Cardiac fibroblast (primary cell): ENCODE measurements around the gene ARHGDIB.
A peak's percentile ranks its signal among the peaks of the same experiment; 100 is the strongest.

Experiments
- DNase-seq, 2 donors: peaks; one replicate each; pipeline versions ENCODE4 v3.0.0 to v3.0.0-alpha.2; 2010; ENCODE audit warnings: low read depth in 2 of 2
- H3K4me3 ChIP-seq, 2 donors: replicated peaks in 1 of 2; 1 replicate in 1 of 2; 2 replicates in 1 of 2; pipeline ENCODE4 v1.5.1; 2011; ENCODE audit warnings: low read depth in 2 of 2, low read length in 2 of 2, mild to moderate bottlenecking in 2 of 2, moderate library complexity in 1 of 2
- CTCF ChIP-seq: IDR thresholded peaks from one replicate; pipeline ENCODE4 v1.5.1; 2011; ENCODE audit warnings: low read depth, mild to moderate bottlenecking, low read length, inconsistent platforms

ARHGDIB gene

GRCh38 chr12:14959126-14959440 lies 2.3 kb downstream of the ARHGDIB start:
- no peak for TF ChIP-seq CTCF
- no peak for DNase-seq
- no peak overlapping the region for H3K4me3 ChIP-seq

GRCh38 chr12:14958361-14959125 lies 2.9 kb downstream of the ARHGDIB start:
- peak in 1 of 2 donors; percentile 79 for DNase-seq
- TF ChIP-seq CTCF: no peak
- no peak overlapping the region for H3K4me3 ChIP-seq

GRCh38 chr12:14957551-14958168 lies 3.7 kb downstream of the ARHGDIB start:
- DNase-seq: peak in 1 of 2 donors; percentile 34
- no peak for TF ChIP-seq CTCF
- H3K4me3 ChIP-seq: no peak overlapping the region

GRCh38 chr12:14956905-14957304 lies 4.5 kb downstream of the ARHGDIB start:
- DNase-seq: no peak
- no peak overlapping the region for H3K4me3 ChIP-seq
- TF ChIP-seq CTCF: no peak

- H3K4me3 ChIP-seq: no peak overlapping the region
- no peak for DNase-seq
- TF ChIP-seq CTCF: no peak
These were observed 5.1 kb downstream of the ARHGDIB start for GRCh38 chr12:14956024-14956891.

- H3K4me3 ChIP-seq: no peak overlapping the region
- no peak for TF ChIP-seq CTCF
- no peak for DNase-seq
These were observed 7.1 kb downstream of the ARHGDIB start for GRCh38 chr12:14954269-14954668.
